Retinal pigment epithelial cell (primary cell): ENCODE data around the gene TBP.

ENCODE experiments used
- DNase-seq: peaks from one replicate; pipeline ENCODE4 v3.0.0-alpha.2; 2010; ENCODE audit warnings: low read depth
- H3K4me3 ChIP-seq: 2 replicates; pipeline ENCODE4 v1.5.1; 2011; ENCODE audit warnings: mild to moderate bottlenecking, low read length, control low read depth, moderate library complexity
- TF ChIP-seq, protein P1 (sequence below): conservative IDR thresholded peaks from 2 replicates; pipeline ENCODE4 v1.5.1; 2011; ENCODE audit warnings: low read depth, low read length, control low read depth, inconsistent platforms

TBP gene

DNA sequence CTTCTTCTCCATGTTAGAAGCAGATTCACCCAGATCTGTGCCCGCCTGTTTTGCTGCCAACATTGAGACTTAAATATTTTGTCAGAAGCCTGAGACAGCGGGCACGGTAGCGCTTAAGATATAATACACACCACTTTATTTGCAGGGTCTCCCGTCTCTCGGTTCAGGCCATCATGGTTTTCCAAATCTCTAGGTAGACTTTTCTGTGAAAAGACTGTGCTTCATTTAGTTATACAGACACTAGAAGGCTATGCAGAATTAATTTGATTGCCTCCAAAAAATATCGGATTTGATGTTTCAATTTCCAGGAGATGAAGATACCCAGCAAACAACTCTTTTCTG, 598 bp downstream of the TBP start:
- TF ChIP-seq, protein P1, sequence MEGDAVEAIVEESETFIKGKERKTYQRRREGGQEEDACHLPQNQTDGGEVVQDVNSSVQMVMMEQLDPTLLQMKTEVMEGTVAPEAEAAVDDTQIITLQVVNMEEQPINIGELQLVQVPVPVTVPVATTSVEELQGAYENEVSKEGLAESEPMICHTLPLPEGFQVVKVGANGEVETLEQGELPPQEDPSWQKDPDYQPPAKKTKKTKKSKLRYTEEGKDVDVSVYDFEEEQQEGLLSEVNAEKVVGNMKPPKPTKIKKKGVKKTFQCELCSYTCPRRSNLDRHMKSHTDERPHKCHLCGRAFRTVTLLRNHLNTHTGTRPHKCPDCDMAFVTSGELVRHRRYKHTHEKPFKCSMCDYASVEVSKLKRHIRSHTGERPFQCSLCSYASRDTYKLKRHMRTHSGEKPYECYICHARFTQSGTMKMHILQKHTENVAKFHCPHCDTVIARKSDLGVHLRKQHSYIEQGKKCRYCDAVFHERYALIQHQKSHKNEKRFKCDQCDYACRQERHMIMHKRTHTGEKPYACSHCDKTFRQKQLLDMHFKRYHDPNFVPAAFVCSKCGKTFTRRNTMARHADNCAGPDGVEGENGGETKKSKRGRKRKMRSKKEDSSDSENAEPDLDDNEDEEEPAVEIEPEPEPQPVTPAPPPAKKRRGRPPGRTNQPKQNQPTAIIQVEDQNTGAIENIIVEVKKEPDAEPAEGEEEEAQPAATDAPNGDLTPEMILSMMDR, result no peak
- DNase-seq, result no peak

DNA sequence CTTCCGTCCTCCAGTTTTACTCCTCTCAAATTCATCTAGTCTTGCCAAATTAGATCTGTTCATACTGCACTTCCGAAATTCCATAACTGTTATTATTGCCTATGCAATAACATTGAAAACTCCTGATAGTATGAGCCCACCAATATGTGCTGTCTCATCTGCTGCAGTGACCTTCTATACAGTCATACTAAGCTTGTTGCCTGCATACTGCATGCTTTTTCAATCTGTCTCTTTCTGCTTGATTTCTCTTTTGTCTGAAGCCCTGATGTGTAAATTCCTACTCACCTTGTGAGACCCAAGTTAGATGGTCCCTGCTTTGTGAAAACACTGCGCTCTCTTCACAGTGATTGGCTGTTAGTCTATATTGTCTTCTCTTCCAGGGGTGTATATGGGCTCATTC, 1.1 kb downstream of the TBP start:
- H3K4me3 ChIP-seq, result peak overlapping the region; percentile 84
- no peak for DNase-seq
- TF ChIP-seq, protein P1, result no peak

More for the DNA sequence above, 598 bp downstream of the TBP start:
- peak overlapping the region; percentile 84 for H3K4me3 ChIP-seq

DNA sequence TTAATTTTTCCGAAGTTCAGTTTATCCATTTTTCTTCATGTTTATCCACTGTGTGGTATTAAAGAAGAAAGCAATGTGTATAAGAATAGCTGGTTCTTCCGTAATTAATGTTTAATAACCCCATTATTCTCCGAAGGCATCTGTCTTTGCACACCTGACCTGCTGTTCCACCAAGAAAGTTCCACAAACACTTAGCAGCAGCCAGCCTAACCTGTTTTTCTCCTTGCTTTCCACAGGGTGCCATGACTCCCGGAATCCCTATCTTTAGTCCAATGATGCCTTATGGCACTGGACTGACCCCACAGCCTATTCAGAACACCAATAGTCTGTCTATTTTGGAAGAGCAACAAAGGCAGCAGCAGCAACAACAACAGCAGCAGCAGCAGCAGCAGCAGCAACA, 7.4 kb downstream of the TBP start:
- TF ChIP-seq, protein P1, result no peak
- no peak overlapping the region for H3K4me3 ChIP-seq

DNA sequence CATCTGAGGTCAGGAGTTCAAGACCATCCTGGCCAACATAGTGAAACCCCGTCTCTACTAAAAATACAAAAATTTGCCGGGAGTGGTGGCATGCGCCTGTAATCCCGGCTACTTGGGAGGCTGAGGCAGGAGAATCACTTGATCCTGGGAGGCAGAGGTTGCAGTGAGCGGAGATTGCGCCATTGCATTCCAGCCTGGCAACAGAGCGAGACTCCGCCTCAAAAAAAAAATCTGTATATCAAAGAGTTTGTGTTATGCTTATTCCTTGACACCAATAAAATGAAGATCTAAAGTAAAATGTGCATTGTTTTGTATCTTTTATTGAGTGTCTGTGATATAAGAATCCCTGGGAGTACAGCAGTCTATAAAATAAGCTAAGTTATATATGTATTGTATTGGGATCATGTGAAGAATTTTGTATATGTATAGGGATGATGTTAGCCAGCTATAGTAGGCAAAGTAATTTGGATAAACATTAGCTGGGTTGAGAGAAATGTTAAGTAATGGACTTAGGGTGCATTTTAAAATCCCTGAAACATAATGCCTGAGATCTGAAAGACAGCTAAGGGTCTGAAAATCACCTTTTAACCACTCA, 10.9 kb downstream of the TBP start:
- DNase-seq, result no peak
- TF ChIP-seq, protein P1, result no peak
- H3K4me3 ChIP-seq, result no peak overlapping the region

More for the DNA sequence above, 7.4 kb downstream of the TBP start:
- no peak for DNase-seq

DNA sequence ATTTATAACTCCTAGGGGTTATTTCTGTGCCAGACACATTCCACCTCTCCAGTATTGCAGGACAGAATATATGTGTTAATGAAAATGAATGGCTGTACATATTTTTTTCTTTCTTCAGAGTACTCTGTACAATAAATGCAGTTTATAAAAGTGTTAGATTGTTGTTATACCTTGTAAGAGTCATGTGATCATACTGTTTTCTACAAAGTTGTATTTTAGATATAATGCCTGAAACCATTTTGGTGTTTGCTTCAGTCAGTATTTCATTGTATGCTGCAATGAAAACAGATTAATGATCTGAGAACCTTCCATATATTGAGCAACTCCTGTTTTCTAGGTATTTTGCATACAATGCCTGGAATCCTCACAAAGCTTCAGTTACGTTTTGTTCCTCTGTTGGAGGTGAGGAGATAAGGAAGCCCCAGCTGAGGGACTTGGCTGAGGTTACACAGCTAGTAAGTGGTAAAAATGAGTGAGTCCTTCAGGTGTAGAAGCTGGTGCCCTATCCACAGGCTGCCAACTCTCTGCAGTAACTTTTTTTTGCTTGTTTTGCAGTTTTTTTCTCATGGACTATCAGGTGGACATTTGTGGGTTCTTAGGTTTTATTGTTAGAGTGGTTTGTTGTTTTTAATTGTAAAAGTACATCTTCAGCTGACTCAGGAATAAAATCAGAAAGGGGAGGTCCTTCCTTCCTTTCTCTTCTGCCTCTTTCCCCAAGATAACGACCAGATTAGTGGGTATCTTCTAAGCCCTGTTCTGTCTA, 18.7 kb downstream of the TBP start:
- no peak overlapping the region for H3K4me3 ChIP-seq
- TF ChIP-seq, protein P1, result no peak
- no peak for DNase-seq

DNA sequence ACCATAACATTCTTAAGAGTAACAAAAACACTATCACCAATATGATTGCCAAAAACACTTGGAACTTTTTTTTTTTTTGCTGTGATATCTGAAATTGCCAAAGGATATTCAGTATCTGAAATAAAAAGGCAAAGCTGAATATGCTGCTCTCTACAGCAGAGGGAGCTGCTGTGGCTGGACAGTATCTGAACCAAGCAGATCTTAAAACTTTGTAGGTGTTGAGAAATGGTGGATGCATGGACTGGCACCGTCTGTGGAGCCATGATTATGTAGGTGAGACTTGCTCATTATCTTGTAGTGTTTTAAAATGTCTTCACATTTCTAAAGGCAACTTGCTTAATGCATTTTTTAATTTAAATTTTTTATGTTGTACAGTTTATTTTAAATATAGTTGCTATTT, 21.1 kb downstream of the TBP start:
- DNase-seq, result no peak
- TF ChIP-seq, protein P1, result peak; percentile 54
- no peak overlapping the region for H3K4me3 ChIP-seq

DNA sequence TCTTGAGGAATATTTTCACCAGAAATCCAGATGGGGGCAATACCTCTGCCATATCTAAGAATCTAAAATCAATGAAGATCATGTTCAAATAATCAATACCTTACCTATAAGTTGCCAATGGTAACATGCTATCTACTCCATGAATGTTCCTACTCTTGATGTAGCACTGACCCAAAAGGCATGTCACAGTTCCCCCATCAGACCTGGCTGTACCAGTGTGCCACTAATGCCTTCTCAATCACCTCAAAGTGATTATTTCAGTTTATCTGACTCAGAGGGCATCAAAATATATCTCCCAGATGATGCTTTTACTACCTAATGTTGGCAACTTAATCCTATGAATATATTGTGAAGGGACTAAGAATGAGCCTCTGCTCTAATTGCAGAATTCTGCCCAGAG, 24.7 kb downstream of the TBP start:
- TF ChIP-seq, protein P1, result no peak
- no peak overlapping the region for H3K4me3 ChIP-seq
- no peak for DNase-seq
